ENCODE results near the gene KCTD11.

- TF ChIP-seq CTCF (IDR thresholded peaks at IDR 0.05) (peak; percentile 67 to 80 (median 78)), POLR2A (IDR thresholded peaks at IDR 0.05) (no peak)
Measured at GRCh38 chr17:7323731-7324437, 28.1 kb upstream of the KCTD11 start.

Data from testis (tissue), 2 donors.